Measurements from ENCODE around the gene DYSF. TPM values are rescaled to one million over a fixed set of nuclear protein-coding genes. Genes with fewer than 3 reads are reported as not detected.

Gene DYSF
- total RNA-seq, 1 donor from 2014 or later = 72.0 TPM

DNA sequence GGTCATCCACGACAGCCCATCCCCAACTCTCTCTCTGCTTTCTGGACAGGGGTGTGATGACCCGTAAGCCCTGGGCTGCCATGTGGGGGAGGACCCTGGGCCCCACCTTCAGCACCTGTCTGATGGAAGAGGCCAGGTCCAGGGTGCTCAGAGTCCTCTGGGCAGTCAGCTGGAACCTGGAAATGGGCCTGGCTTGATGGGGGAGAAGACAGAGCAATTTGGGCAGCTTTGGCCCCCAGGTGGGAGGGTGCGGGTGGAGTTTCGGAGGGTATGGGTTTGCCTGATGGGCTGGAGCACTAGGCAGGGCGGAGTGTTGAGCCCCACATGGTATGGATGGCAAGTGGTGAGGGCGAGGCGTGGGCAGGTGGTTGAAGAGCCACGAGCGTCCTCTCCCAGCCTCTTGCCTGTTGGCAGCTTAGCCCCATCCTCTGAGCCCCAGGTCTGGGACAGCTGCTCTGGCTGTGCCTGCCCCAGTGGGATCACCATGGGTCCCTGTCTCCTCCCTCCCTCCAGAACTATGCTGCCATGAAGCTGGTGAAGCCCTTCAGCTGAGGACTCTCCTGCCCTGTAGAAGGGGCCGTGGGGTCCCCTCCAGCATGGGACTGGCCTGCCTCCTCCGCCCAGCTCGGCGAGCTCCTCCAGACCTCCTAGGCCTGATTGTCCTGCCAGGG, 232.7 kb downstream of the DYSF start:
- peaks cover 10% of the 10 kb centered on the region for H3K4me1 Mint-ChIP-seq (ENCODE audit: unreplicated experiment)
- H3K27me3 Mint-ChIP-seq (ENCODE audit: unreplicated experiment) = no peaks in the 10 kb centered on the region
- no peak overlapping the region for H3K4me3 Mint-ChIP-seq (ENCODE audit: unreplicated experiment)
- TF ChIP-seq, protein P1, sequence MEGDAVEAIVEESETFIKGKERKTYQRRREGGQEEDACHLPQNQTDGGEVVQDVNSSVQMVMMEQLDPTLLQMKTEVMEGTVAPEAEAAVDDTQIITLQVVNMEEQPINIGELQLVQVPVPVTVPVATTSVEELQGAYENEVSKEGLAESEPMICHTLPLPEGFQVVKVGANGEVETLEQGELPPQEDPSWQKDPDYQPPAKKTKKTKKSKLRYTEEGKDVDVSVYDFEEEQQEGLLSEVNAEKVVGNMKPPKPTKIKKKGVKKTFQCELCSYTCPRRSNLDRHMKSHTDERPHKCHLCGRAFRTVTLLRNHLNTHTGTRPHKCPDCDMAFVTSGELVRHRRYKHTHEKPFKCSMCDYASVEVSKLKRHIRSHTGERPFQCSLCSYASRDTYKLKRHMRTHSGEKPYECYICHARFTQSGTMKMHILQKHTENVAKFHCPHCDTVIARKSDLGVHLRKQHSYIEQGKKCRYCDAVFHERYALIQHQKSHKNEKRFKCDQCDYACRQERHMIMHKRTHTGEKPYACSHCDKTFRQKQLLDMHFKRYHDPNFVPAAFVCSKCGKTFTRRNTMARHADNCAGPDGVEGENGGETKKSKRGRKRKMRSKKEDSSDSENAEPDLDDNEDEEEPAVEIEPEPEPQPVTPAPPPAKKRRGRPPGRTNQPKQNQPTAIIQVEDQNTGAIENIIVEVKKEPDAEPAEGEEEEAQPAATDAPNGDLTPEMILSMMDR (IDR thresholded peaks at IDR 0.05) = no peak
- no peaks in the 10 kb centered on the region for H3K9me3 Mint-ChIP-seq (ENCODE audit: unreplicated experiment)
- no peak for DNase-seq (ENCODE audit: extremely low spot score, unreplicated experiment)
- H3K27ac Mint-ChIP-seq (ENCODE audit: unreplicated experiment) = no peak overlapping the region
- peaks cover 33% of the 10 kb centered on the region for H3K36me3 Mint-ChIP-seq (ENCODE audit: unreplicated experiment)

DNA sequence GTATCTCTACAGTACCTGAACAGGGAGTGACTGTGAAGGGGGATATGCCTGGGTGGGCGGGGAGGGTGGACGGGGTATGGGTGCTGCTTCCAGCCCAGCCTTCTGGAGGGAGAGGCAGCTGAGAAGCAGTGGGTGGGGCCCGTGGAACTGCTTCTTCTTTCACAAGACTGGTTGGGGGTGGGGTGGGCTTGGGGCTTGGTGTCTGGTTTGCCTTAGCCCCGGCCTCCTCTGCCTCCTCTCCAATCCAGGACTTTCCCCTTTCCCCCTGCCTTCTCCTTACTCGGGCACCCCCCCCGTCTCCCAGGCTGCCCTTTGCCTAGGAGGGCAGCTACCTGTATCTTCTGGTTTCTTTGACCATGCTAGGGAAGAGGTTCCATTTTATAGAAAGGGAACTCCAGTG, 233.4 kb downstream of the DYSF start:
- Mint-ChIP-seq H3K9me3 (ENCODE audit: unreplicated experiment) (no peaks in the 10 kb centered on the region), H3K36me3 (ENCODE audit: unreplicated experiment) (peaks cover 31% of the 10 kb centered on the region), H3K4me1 (ENCODE audit: unreplicated experiment) (peaks cover 13% of the 10 kb centered on the region), H3K27ac (ENCODE audit: unreplicated experiment) (no peak overlapping the region), H3K27me3 (ENCODE audit: unreplicated experiment) (no peaks in the 10 kb centered on the region), H3K4me3 (ENCODE audit: unreplicated experiment) (no peak overlapping the region)
- DNase-seq (ENCODE audit: extremely low spot score, unreplicated experiment) = no peak
- TF ChIP-seq, protein P1 (IDR thresholded peaks at IDR 0.05) = no peak

DNA sequence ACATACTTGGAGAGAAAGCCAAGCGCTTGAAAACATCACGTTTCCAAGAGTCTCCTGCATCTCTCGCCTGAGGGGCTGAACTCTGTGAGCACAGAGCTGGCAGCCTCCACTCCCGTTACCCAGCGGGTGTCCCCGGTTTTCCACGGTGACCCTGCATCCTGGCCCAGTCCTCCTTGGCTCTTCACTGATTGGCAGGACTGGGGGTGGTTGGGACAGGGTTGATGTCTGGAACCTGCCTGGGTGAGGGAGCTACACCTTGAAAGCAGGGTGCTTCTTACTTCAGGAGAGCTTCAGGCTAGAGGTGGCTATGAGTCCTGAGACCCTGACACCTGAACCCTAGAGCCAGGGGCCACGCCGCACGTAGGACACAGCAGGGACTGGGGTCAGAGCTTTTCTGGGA, 234.1 kb downstream of the DYSF start:
- Mint-ChIP-seq H3K27me3 (ENCODE audit: unreplicated experiment) (no peaks in the 10 kb centered on the region), H3K36me3 (ENCODE audit: unreplicated experiment) (peaks cover 31% of the 10 kb centered on the region), H3K4me1 (ENCODE audit: unreplicated experiment) (peaks cover 17% of the 10 kb centered on the region), H3K4me3 (ENCODE audit: unreplicated experiment) (no peak overlapping the region), H3K27ac (ENCODE audit: unreplicated experiment) (no peak overlapping the region), H3K9me3 (ENCODE audit: unreplicated experiment) (no peaks in the 10 kb centered on the region)
- TF ChIP-seq, protein P1 (IDR thresholded peaks at IDR 0.05) = no peak
- DNase-seq (ENCODE audit: extremely low spot score, unreplicated experiment) = no peak

DNA sequence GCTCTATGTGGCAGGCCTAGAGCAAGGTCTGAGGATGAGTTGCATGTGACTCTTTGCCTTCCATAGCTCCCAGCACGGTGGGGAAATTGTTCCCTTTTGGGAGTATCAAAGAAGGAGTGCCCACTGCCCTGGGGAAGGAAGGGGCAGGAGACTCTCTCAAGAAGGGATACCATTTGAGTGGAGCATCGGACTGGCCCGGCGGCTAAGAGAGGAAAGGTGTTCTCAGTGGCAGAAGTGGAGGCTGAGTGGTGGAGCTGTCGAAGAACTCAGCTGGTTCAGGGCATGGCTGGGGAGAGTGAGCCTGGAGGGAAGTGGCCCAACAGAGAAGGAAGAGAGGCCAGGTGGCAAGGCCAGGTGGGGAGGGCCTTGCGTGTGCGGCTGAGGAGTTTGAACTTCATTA, 235.2 kb downstream of the DYSF start:
- DNase-seq (ENCODE audit: extremely low spot score, unreplicated experiment) = no peak
- peaks cover 24% of the 10 kb centered on the region for H3K36me3 Mint-ChIP-seq (ENCODE audit: unreplicated experiment)
- H3K27me3 Mint-ChIP-seq (ENCODE audit: unreplicated experiment) = no peaks in the 10 kb centered on the region
- no peak overlapping the region for H3K27ac Mint-ChIP-seq (ENCODE audit: unreplicated experiment)
- no peaks in the 10 kb centered on the region for H3K9me3 Mint-ChIP-seq (ENCODE audit: unreplicated experiment)
- H3K4me1 Mint-ChIP-seq (ENCODE audit: unreplicated experiment) = peaks cover 17% of the 10 kb centered on the region
- TF ChIP-seq, protein P1 (IDR thresholded peaks at IDR 0.05) = no peak
- no peak overlapping the region for H3K4me3 Mint-ChIP-seq (ENCODE audit: unreplicated experiment)

DNA sequence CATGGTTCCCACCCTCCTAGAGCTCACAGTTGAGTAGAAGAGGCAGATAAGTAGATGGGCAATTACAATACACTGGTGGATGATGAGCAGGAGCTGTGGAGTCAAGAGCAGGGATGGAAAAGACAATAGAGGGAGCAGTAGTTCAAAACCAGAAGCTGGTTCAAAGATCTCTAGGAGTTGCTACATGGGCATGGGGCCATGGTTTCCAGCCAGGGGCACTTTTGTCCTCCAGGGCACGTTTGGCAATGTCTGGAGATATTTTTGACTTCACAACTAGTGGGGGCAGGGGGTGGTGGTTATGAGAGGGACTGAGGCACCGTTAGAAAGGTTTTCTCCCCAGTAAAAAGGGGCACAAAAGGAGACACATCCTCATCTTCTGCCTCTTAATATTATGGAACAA, 236.0 kb downstream of the DYSF start:
- DNase-seq (ENCODE audit: extremely low spot score, unreplicated experiment) = no peak
- Mint-ChIP-seq H3K27ac (ENCODE audit: unreplicated experiment) (no peak overlapping the region), H3K27me3 (ENCODE audit: unreplicated experiment) (no peaks in the 10 kb centered on the region), H3K9me3 (ENCODE audit: unreplicated experiment) (no peaks in the 10 kb centered on the region), H3K36me3 (ENCODE audit: unreplicated experiment) (peaks cover 19% of the 10 kb centered on the region), H3K4me3 (ENCODE audit: unreplicated experiment) (no peak overlapping the region), H3K4me1 (ENCODE audit: unreplicated experiment) (peaks cover 17% of the 10 kb centered on the region)
- TF ChIP-seq, protein P1 (IDR thresholded peaks at IDR 0.05) = no peak

Measured in osteocyte (in vitro differentiated cells).